GM18507 (cell line): ENCODE data around the gene ALK.

Experiments used
- DNase-seq: peaks from one replicate; pipeline ENCODE4 v3.0.0; 2011; ENCODE audit warnings: low read depth; ENCODE audit not compliant: insufficient read length; ENCODE audit errors: extremely low spot score
- FAIRE-seq: peaks from 2 replicates; lab custom pipeline; 2011; peaks lifted over from hg19 to GRCh38; lab: Jason Lieb, UNC

The ALK gene

DNA sequence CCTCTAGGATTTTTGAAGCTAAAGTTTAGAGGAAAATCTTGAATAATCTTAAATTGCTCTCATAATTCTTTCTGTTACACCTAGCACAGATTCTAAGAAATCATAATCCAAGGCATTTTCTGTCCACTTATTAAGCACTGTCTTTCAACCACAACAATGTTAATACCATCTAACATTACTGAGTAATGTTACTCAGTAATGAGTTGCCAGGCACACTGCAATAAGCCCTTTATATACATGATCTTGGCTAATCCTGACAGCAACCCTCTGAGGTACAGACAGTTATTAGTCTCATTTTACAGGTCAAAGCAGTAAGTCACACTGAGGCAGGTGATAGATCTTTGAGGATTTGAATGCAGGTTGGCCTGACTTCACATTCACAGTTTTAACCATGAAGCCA lies 291.9 kb downstream of the ALK start:
- DNase-seq (no peak), FAIRE-seq (no peak)

DNA sequence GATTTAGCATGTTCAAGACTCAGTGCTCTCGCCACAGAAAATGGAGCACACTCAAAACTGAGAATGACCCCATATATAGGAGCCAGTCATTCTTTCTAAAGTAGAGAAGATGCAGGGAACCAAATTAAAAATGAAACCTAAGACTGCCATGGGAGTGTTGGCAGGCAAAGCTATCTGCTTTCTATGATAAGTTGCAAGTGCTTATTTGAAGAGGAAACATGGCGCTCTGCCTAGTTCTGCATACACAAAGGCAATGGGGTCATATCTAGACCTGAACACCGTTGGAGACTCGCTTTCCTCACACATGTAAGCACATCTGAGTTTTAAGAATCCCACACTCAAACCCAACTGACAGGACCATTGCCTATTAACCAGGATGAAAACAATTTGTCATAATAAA lies 292.5 kb downstream of the ALK start:
- DNase-seq (no peak), FAIRE-seq (no peak)

DNA sequence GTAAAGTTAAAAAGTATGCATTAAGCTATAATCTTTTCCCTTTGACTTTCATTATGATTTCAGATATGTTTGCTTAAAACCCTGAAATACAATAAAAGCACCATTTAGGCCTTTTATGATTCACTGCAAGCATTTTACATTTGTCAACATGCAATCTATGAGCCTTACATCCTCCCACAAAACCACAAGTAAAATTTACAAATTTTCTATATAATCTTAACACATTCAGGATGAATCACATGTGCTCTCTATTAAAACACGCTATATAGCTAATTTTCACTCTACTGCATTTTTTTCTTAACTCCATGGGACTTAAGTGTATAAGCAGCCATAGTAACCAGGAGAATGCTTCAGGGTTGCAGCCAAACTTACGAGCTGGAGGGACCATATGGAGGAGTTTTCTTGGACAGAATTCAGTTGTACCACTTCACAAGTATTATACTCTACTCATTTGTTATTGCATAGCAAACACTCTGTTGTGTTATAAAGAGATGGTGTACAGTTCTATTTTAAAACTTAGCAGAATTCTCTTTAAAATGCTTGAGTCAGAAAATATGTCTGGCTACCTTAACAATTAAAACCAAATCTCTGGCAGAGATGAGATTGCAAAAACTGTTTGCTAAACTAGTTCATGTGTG lies 293.2 kb downstream of the ALK start:
- DNase-seq (no peak), FAIRE-seq (no peak)

DNA sequence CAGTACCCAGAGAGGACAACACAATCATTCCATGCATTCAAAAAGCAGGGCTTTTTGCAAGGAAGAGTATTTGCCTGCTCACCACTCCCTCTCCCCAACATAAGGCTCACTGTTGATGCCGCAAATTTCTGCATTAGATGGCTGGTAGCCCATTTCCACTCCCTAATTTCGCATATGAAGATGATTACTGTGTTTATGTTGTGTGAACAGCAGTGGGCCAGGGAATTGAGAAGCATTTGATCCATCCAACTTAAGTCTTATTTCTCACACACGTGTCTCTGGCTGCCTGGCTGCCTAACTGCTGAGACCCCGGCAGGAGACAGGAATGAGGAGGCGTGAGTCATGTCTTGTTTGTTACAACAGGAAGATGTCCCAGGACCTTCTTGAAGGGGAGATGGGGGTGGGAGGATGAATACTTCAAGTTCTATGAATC lies 294.1 kb downstream of the ALK start:
- DNase-seq (no peak), FAIRE-seq (no peak)

DNA sequence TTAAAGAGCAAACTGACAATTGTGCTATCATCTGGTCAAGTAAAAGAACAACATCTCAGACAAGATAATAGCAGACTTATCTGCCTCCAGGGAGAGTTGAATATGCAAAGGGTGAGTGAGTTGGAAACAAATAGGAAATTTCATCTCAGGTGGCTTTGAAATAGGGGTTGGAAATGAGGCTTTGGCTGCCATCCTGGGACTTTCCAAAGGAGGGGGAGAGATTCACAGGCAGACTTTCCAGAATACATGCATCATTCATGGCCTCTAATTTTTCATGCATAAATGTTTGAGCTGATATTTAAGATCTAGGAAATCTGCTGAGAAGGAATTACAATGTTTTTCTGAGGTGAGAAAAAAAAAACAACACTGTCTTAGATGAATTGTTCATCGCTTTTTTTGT lies 300.5 kb downstream of the ALK start:
- no peak for FAIRE-seq

DNA sequence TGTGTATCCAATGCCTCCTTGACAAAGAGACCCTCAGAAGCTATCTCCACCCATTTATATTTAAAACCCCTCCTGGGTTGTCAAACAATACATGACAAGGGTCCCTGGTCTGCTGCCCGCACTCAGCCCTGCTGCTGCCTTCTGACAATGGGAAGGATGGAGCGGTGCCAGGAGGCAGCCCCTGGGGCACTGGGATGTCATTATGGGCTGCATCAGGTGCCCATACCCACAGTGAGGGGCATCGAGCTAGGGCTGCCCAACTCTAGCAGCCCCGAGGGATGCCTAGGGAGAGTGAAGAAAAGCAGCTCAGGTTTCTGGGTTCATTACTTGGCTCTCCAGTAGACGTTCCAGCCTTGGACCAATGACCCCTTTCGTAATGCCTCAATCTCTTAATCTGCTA lies 301.7 kb downstream of the ALK start:
- no peak for FAIRE-seq
- DNase-seq: no peak

More for the DNA sequence above, 300.5 kb downstream of the ALK start:
- DNase-seq: no peak

DNA sequence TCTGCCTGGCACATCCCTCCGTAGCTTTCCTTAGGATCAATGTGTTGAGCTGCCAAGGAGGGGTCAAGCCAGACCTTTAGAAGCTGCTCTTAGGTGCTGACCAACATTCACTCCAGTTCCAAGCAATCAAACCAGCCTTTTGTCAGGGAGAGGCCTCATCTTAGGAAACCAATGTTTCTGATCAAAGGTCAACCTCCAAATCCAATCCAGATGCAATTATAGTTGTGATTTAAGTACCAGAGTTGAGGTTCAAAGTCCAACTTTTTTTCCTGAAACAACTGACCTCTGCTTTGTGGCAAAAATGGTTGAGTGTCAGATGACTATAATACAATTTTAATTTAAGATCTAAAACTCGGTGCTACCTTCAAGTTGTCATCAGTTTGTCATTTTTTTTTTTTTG lies 303.4 kb downstream of the ALK start:
- DNase-seq (no peak), FAIRE-seq (no peak)

DNA sequence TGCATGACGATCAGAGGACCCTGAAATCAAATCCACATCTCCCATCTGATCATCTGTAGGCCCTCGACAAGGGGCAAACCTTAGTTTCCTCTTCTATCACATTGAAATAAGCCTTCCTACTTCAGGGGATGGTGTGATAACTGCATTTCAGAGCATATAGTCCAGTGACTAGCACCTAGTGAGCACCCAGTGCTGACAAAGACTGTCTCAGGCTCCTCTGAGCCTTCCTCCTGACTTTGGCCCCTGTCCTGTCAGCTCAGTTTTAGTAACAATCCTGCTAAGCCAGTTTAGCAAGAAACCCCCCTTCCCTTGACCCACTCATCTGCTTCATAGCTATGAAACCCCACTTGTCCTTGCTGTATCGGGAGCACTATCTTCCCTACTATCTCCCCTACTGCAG lies 304.0 kb downstream of the ALK start:
- FAIRE-seq (no peak), DNase-seq (no peak)

DNA sequence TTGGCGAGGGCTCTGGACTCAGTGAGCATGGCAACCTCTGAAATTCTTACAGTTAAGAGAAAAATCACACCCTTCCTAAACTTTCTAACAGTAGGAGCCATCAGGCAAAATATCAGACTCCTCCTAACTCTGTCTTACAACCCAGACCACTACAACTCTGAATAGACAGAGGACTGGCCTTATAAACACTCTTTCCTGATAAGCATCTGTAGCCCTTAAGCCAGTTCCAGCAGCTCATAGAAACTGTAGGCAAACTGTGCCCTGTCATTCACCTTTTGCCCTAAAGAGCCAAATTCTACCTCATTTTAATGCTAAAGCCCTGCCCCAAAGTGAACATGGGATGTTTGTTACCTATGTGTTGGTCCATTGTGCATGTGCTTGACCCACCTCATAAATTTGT lies 304.8 kb downstream of the ALK start:
- FAIRE-seq: no peak
- no peak for DNase-seq

DNA sequence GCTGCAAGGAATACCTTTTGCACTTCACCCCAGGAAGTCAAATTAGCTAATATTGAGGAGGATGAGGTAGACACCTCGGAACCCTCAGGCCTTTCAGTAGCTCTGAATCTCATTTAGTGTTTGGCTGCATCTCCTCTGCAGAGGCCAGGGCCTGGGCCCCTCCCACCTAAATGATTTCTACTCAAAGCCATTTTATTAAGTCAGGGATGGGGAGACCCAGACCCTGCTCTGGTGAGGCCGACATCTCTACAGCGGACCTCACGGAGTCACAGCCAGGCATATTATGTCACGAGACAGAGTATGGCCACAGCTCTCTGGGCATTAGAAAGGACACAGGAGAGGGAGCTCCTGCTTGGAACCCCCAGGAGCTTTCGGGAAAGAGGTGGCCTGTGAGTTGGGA lies 305.5 kb downstream of the ALK start:
- FAIRE-seq: no peak

DNA sequence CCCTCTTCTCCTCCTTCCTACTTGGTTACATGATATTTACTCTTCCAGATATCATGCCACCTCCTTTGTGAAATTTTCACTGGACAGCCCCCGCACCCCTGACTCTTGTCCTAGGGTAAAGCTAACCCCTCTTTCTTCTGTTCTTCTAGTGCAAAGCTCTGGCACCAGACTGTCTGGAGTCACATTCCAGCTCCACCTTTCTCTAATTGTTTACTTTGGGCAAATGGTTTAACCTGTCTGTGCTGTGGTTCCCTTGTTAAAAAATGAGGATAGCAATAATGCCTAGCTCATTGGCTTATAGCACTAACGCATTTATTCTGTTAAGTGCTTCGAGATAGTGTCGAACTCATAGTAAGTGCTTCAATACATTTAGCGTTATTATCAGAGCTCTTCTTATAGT lies 306.2 kb downstream of the ALK start:
- DNase-seq: no peak

More for the DNA sequence above, 305.5 kb downstream of the ALK start:
- no peak for DNase-seq

DNA sequence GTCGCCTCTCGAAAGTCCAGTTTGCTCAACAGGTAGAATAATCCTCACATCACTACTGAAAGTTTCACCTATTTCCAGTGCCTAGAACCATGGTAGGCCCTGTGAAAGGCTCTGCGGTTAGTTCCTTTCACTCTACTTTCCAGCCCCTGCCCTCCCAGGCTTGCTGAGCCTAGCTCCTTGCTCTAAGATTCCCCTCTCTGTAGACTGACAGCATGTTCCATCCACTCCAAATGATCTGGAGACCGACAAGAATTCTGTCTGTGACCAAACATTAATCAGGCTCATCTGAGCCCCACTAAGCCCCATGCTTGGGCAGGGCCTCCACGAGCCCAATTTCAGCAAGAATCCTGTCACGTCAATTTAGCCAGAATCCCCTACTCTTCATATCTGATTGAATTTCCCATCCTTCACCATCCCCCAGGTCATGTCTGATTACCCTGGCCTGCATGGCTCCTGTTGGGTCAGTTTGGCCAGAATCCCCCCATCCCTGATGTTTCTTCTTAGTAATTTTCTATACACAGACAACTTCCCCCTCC lies 307.0 kb downstream of the ALK start:
- FAIRE-seq (no peak), DNase-seq (no peak)

More for the DNA sequence above, 306.2 kb downstream of the ALK start:
- no peak for FAIRE-seq

DNA sequence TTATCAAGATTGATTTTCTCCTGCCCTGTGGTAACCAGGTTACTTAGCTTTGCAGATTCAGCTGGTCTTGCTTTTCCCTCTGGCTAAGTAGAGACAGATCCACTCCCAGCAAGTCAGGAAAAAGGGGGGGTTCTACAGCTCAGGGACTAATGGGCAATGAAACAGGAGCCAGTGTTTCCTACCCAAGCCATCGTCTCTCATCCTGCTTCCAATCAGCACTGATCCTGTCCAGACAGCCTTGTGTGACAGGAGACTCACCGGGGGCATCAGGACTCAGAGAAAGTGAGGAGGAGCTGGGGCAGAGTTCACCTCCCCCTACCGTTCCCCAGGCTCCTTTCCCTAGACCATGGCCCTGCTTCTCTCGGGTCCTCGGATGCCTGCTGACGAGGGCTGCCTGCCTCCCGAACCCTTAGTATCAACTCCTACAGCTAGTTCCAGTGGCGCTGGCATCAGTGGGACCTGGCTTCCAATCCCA lies 307.6 kb downstream of the ALK start:
- FAIRE-seq: no peak
- DNase-seq: no peak

DNA sequence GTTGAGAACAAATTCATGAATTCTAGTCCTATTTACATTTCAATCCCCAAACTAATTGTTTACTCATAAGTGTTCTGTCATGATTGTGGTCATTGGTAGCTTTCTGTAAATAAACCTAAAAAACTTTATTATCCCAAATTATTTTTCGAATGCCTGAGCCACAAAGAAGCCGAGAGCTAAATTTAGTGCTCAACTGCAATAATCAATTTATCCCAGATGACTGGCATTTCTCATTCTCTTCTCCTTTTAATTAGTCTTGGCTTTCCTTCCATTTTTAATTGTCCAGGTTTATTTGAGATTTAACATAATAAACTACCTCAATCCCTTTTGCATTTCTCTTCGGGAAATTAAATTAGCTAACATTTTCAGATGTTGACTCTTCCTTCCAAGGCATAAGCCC lies 308.3 kb downstream of the ALK start:
- no peak for FAIRE-seq
- no peak for DNase-seq

DNA sequence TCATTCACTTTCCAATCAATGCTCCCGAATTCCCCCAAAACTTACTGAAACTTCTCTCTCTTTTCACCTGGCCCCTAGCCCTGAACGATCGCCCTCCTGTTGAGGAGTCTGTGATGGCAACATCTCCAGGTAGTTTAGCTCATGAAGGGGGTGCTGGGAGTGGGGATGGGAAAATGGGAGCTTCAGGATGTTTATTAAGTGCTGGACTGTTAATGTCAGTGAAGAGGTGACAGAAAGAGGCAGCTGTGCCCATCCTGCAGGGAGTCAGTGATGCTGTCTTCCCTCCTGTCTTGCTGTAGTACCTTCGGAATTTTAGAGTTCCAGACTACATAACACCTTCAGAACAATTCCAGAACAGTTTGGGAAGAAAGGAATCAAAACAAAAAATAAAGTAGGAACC lies 308.8 kb downstream of the ALK start:
- FAIRE-seq: no peak

DNA sequence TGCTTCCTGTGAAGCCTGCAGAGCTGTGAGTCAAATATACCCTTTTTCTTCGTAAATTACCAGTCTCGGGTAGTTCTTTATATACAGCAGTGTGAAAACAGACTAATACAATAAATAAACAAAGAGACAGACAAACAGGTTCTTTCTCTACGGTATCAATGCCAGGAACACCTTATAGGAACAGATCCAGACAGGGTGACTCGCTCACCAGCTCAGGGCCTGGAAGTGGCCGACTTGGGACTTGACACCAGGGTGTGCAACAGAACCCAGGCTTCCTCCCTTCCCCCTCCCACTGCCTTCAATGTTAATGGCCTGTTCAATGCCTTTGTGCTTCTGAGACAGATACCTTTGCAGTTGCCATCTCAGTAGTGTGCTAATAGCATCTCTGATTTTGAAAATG lies 309.5 kb downstream of the ALK start:
- DNase-seq (no peak), FAIRE-seq (no peak)

More for the DNA sequence above, 308.8 kb downstream of the ALK start:
- no peak for DNase-seq

DNA sequence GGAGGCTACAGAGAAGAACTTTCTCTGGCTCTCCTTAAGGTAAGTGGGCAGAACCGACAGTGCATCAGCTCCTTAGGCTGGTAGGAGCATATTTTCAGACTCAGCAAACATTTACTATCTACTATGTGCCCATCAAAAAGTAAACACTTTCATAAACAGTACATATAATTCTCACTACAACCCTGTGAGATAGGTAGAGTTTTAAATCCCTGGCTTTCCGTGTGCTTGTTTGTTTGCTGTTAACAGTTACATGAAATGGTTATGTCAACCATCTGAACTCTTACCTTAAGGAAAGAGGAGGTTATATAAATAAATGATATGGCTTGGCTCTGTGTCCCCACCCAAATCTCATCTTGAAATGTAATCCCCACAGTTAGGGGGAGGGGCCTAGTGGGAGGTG lies 310.1 kb downstream of the ALK start:
- no peak for DNase-seq
- no peak for FAIRE-seq

DNA sequence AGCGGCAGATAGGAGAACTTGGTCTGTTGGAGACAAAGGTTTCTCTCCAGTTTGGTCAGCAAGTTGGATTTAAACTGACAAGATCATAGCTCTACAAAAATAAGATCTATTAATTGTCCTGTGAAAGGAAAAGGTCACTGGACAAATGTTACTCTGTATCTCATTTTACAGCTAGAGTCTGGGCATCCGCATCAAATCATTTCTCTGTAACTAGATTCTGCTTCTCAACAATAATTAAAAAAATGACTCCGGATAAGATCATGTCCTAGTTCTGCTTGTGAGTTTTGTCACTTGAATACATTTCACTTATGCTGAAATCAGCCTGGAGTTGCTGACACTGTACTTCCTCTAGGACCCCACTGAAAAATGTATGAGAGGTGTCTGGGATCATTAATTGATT lies 310.8 kb downstream of the ALK start:
- no peak for FAIRE-seq

DNA sequence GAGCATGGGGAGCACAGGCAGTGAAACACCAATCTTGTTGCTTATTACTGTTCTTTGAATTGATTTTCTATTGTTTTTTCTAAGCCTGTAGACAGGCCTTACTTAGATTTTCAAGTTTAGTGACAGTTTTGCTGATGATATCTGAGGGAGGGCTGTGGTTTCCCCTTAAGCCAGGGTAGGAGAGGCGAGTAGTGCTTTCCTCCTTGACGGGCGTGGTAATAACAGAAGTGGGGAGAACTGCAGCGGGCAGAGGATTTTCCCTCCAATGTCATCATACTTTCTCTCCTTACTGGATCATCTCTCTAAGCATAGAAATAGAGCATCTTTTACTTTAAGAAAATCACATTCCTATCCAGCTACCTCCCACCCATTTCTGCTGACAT lies 314.4 kb downstream of the ALK start:
- DNase-seq (no peak), FAIRE-seq (peak; percentile 31)

More for the DNA sequence above, 310.8 kb downstream of the ALK start:
- DNase-seq: no peak

DNA sequence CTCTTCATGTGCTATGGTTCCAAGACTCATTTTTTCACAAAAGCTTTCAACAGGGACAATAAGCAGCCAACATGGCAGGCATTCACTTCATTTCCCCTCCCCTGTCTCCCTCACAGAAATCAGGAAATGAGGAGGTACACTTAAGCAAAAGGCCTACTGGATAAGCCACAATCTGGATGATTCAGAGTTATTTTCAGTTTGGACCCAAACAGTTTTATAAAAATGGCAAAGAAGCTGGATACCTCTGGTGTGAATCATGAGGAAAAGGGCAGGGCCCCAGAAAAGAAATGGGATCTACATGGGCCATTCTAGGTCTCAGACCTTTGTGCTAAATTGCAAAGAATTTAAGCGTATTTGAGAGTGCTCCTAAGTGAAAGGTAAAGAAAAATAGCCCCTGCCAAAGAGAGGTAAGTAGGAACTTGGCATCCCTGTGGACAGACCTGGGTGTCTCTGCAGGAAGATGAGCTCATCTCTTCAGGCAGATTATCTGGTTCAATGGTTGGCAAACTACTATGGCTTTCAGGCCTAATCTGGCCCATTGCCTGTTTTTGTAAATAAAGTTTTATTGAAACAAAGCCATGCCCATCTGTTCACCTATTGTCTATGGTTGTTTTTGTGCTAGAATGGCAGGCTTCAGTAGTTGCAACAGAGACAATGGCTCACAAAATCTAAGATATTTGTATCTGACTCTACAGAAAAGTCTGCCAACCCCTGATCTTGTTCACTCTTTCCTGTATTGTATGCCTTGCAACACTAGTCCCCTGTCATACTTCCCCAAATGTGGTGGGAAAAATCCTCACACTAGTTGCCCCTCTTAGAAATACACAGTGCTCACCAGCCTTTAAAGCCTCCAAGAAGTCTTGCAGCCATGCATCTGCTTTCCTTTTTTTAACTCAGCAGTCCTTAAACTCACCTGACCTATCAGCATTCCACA lies 315.0 kb downstream of the ALK start:
- no peak for DNase-seq

DNA sequence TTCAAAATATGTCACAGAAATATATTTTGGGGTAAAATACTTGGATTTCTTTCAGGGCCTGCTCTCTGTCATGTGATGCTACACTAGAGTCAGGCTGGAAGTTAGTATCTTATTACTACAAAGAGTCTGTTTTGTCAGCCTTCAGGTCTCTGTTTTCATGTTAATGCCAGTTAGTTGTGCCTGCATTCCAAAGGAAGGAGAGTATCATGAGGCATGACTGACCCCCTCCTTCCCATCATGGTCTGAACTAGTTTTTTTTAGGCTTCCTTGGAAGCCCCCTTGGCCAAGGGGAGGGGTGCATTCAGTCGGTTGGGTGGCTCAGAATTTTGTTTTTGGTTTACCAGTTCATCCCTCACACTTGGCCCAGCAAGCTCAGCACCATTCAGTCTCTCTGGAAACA lies 318.0 kb downstream of the ALK start:
- no peak for DNase-seq
- no peak for FAIRE-seq

More for the DNA sequence above, 315.0 kb downstream of the ALK start:
- FAIRE-seq: no peak
